Activated CD4-positive, alpha-beta T cell treated with anti-CD3 and anti-CD28 coated beads for 36 hours (primary cell): Measurements from ENCODE around the gene VKORC1L1. TPM values are rescaled to one million over a fixed set of nuclear protein-coding genes. Genes with fewer than 3 reads are reported as not detected.
"Not testable (repeated sequence)": the region's sequence is repeated elsewhere in the genome, so short reads cannot be mapped to it uniquely, and the experiment has no call there.

Experiments used
- ATAC-seq: fragments of 200-7000 bp; cut with Tn5 transposase; one replicate; pipeline ENCODE4 v1.10.0; 2021; ENCODE audit warnings: mild to moderate bottlenecking, moderate library complexity
- CTCF ChIA-PET: fragments of 350-600 bp; sonication (Branson Sonifier 250); formaldehyde crosslinking; loops from one replicate; lab custom pipeline; 2021; ENCODE audit warnings: antibody characterized with exemption; lab: Charles Lee
- POLR2A ChIA-PET: fragments of 350-600 bp; sonication (Branson Sonifier 250); formaldehyde crosslinking; loops from one replicate; lab custom pipeline; 2021; ENCODE audit warnings: antibody characterized with exemption, inconsistent platforms; lab: Charles Lee
- DNase-seq: peaks from one replicate; pipeline ENCODE4 v3.0.0-alpha.2; 2020
- H3K27ac Mint-ChIP-seq: one replicate; pipeline ENCODE4 v1.8.0; 2021; ENCODE audit warnings: mixed read lengths
- H3K27me3 Mint-ChIP-seq: one replicate; pipeline ENCODE4 v1.8.0; 2021; ENCODE audit warnings: mixed read lengths
- H3K36me3 Mint-ChIP-seq: one replicate; pipeline ENCODE4 v1.8.0; 2021; ENCODE audit warnings: low read depth, mixed read lengths
- H3K4me1 Mint-ChIP-seq: one replicate; pipeline ENCODE4 v1.8.0; 2021; ENCODE audit warnings: mixed read lengths
- H3K4me3 Mint-ChIP-seq: one replicate; pipeline ENCODE4 v1.8.0; 2021; ENCODE audit warnings: mild to moderate bottlenecking, moderate library complexity, mixed read lengths
- H3K9me3 Mint-ChIP-seq: one replicate; pipeline ENCODE4 v1.8.0; 2021; ENCODE audit warnings: low read depth, mixed read lengths
- intact Hi-C, 2 experiments: fragments of 100-400 bp; cut with DNase I in 1 of 2; cut with micrococcal nuclease in 1 of 2; formaldehyde crosslinking; loops; one replicate each; pipeline versions ENCODE4 v1.14.2 to v1.15.1; 2022 to 2024; cut with DNase I, micrococcal nuclease
- total RNA-seq, 2 experiments: library from RNA; stranded (reverse); gene quantifications; one replicate each; pipeline ENCODE4 v1.2.3, GENCODE V29; 2021

The VKORC1L1 gene
- total RNA-seq, 2 experiments from 2014 or later: 16.5 to 17.6 TPM

- H3K4me3 Mint-ChIP-seq, H3K4me1 Mint-ChIP-seq, H3K27ac Mint-ChIP-seq, ATAC-seq, H3K27me3 Mint-ChIP-seq, H3K36me3 Mint-ChIP-seq, DNase-seq, H3K9me3 Mint-ChIP-seq, intact Hi-C loops, CTCF ChIA-PET, POLR2A ChIA-PET: not testable (repeated sequence)
These were observed 132.3 kb downstream of the VKORC1L1 start for GRCh38 chr7:66005115-66005671.

GRCh38 chr7:66007232-66007631 is 134.4 kb downstream of the VKORC1L1 start:
- CTCF ChIA-PET: interaction anchor here (0.8 kb wide), 1 partner anchor 29 kb away, joined by 4 read pairs; no protein-coding TSS in a partner anchor
- Mint-ChIP-seq H3K27me3 (no peaks in the 10 kb centered on the region), H3K9me3 (no peaks in the 10 kb centered on the region)

More at GRCh38 chr7:66007232-66007631, 134.4 kb downstream of the VKORC1L1 start:
- H3K36me3 Mint-ChIP-seq: no peaks in the 10 kb centered on the region
- intact Hi-C loops: no loop called here
- H3K4me3 Mint-ChIP-seq: no peak overlapping the region
- H3K4me1 Mint-ChIP-seq: no peaks in the 10 kb centered on the region
- DNase-seq: no peak
- H3K27ac Mint-ChIP-seq: no peak overlapping the region
- no peak for ATAC-seq
- POLR2A ChIA-PET: no interaction called here

Other genes with a start within 250 kb of the VKORC1L1 start
- gene GUSB, start 109.1 kb downstream of the VKORC1L1 start, total RNA-seq: 10 to 100 TPM; 41.8 to 43.2 TPM
- gene ASL, start 202.7 kb downstream of the VKORC1L1 start, total RNA-seq: 10 to 100 TPM; 12.7 to 18.5 TPM
- gene CRCP, start 241.8 kb downstream of the VKORC1L1 start, total RNA-seq: 10 to 100 TPM; 24.5 to 27.2 TPM